PC-9 (cell line): ENCODE measurements around the gene LPAR1. TPM values are rescaled to one million over a fixed set of nuclear protein-coding genes. Genes with fewer than 3 reads are reported as not detected.

Experiments used
- BruUV-seq: library from RNA; stranded (reverse); fragments of 400-500 nt; replicated peaks from 2 replicates; lab custom pipeline; 2021; lab: Mats Ljungman, UMichigan
- CTCF ChIA-PET: fragments of 300-600 bp; sonication (Branson Sonifier 250); formaldehyde crosslinking; loops from one replicate; lab custom pipeline; 2022; ENCODE audit warnings: antibody characterized with exemption; lab: Charles Lee
- POLR2A ChIA-PET: fragments of 300-600 bp; sonication (Branson Sonifier 250); formaldehyde crosslinking; loops from one replicate; lab custom pipeline; 2022; ENCODE audit warnings: antibody characterized with exemption; ENCODE audit not compliant: unreplicated experiment; lab: Charles Lee
- DNase-seq, 2 experiments: peaks; one replicate each; pipeline versions ENCODE4 v3.0.0 to v3.0.0-alpha.2; 2015 to 2022; ENCODE audit warnings: mixed read lengths in 1 of 2
- H2AFZ ChIP-seq: fragments of 200-600 bp; sonication (generic); 2 replicates; pipeline ENCODE4 v1.8.1; 2017; ENCODE audit warnings: antibody characterized with exemption
- H3F3A ChIP-seq: fragments of 200-600 bp; sonication (generic); 2 replicates; pipeline ENCODE4 v1.8.1; 2017; ENCODE audit warnings: antibody characterized with exemption, mild to moderate bottlenecking, low read depth; ENCODE audit not compliant: insufficient read depth
- H3K27ac ChIP-seq: fragments of 200-600 bp; sonication (generic); 2 replicates; pipeline ENCODE4 v1.6.1; 2016; ENCODE audit warnings: mixed run types
- H3K27me3 ChIP-seq: fragments of 200-600 bp; sonication (generic); 2 replicates; pipeline ENCODE4 v1.6.1; 2016; ENCODE audit warnings: low read depth, mixed run types; ENCODE audit not compliant: insufficient read depth
- H3K36me3 ChIP-seq: fragments of 200-600 bp; sonication (generic); 2 replicates; pipeline ENCODE4 v1.6.1; 2016; ENCODE audit warnings: low read depth, mixed run types
- H3K4me1 ChIP-seq: fragments of 200-600 bp; sonication (generic); replicated peaks from 2 replicates; pipeline ENCODE4 v1.6.1; 2016; ENCODE audit warnings: mixed run types; ENCODE audit not compliant: insufficient read depth
- H3K4me2 ChIP-seq: fragments of 200-600 bp; sonication (generic); 2 replicates; pipeline ENCODE4 v1.6.1; 2017; ENCODE audit warnings: mixed run types
- H3K4me3 ChIP-seq: fragments of 200-600 bp; sonication (generic); 2 replicates; pipeline ENCODE4 v1.6.1; 2016; ENCODE audit warnings: mixed run types
- H3K79me2 ChIP-seq: fragments of 200-600 bp; sonication (generic); 2 replicates; pipeline ENCODE4 v1.6.1; 2017; ENCODE audit warnings: low read depth, mixed run types
- H3K9me2 ChIP-seq: fragments of 200-600 bp; sonication (generic); 2 replicates; pipeline ENCODE4 v1.8.1; 2017; ENCODE audit warnings: mild to moderate bottlenecking; ENCODE audit not compliant: insufficient read depth
- H3K9me3 ChIP-seq: fragments of 200-600 bp; sonication (generic); 2 replicates; pipeline ENCODE4 v1.8.1; 2016; ENCODE audit warnings: low read depth; ENCODE audit not compliant: insufficient read depth
- H4K20me1 ChIP-seq: fragments of 200-600 bp; sonication (generic); 2 replicates; pipeline ENCODE4 v1.8.1; 2017; ENCODE audit not compliant: insufficient read depth
- CTCF ChIP-seq: fragments of 200-600 bp; sonication (generic); conservative IDR thresholded peaks from 2 replicates; pipeline ENCODE4 v1.6.1; 2017; ENCODE audit warnings: mixed run types, antibody characterized with exemption, mild to moderate bottlenecking, moderate library complexity
- EZH2 ChIP-seq: fragments of 200-600 bp; sonication (generic); IDR thresholded peaks from 2 replicates; pipeline ENCODE4 v1.8.0; 2017; ENCODE audit warnings: antibody characterized with exemption, low read depth
- intact Hi-C: fragments of 100-400 bp; cut with micrococcal nuclease; formaldehyde crosslinking; loops from one replicate; pipeline ENCODE4 v1.10.0; 2022; ENCODE audit not compliant: unreplicated experiment
- total RNA-seq: library from RNA; stranded (reverse); gene quantifications from 2 replicates; pipeline ENCODE4 v1.2.3, GENCODE V29; 2021

Gene LPAR1
- total RNA-seq, 1 experiment from 2014 or later, result 11.8 TPM

DNA sequence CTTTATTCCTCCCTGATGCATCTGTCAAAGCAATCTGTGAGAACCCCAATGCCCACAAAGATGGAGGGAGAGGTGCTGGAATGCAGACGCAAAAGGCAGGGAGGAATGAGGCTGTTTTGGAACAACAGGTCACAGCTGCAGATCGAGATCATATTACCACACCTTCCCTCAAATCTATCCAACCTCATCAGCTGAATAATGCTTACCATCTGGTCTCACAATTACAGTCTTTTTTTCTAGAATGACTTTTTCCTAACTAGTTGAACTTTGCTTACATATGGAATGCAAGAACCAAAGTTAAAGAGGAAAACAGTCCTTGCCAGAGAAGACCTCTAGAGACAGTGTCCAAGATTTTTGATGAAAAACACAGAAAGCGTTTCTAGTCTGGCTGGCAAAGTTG, 158.1 kb downstream of the LPAR1 start:
- POLR2A ChIA-PET, result no interaction called here
- Histone ChIP-seq H3K9me2 (0 out of 2 replicates have a peak, but pooled peaks cover 5% of the 10 kb centered on the region), H3F3A (no peaks in the 10 kb centered on the region), H2AFZ (no peak overlapping the region), H3K27me3 (no peaks in the 10 kb centered on the region), H4K20me1 (no peaks in the 10 kb centered on the region), H3K4me2 (no peak overlapping the region), H3K9me3 (no peaks in the 10 kb centered on the region), H3K4me3 (no peak overlapping the region), H3K4me1 (no peaks in the 10 kb centered on the region), H3K79me2 (no peaks in the 10 kb centered on the region), H3K36me3 (no peaks in the 10 kb centered on the region; the same call in 1 of the 2 replicates), H3K27ac (no peak overlapping the region)
- no peak for TF ChIP-seq EZH2
- BruUV-seq, result no TSS peak
- CTCF ChIA-PET, result no interaction called here
- intact Hi-C loops, result no loop called here
- no peak for DNase-seq

DNA sequence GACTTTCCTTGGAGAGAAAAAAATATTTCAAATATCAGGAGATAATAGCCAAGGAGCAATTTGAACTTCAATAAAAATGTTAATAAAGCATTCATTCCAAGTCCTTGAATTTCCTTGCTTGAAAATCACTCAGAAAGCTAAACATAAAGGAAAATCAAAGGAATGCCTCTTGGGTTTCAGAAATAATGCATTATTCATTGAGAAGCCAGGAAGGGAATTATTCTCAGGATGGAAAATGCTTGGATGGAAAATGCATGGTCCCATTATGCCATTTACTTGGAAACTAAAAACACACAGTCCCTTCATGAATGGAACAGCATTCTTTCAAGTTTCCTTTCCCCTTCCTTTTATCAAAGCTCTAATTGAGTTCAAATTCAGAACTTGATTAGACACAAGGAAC, 160.9 kb downstream of the LPAR1 start:
- H3K4me2 ChIP-seq, result no peak overlapping the region
- POLR2A ChIA-PET, result no interaction called here

GRCh38 chr9:110876929-110877328, 161.3 kb downstream of the LPAR1 start:
- intact Hi-C loops, result no loop called here
- Histone ChIP-seq H3K4me1 (no peaks in the 10 kb centered on the region), H2AFZ (no peak overlapping the region), H3K9me3 (peaks cover 6% of the 10 kb centered on the region; the same call in 1 of the 2 replicates), H3K27ac (no peak overlapping the region), H3K4me2 (no peak overlapping the region), H3K79me2 (no peaks in the 10 kb centered on the region), H4K20me1 (no peaks in the 10 kb centered on the region), H3K9me2 (no peaks in the 10 kb centered on the region), H3K4me3 (no peak overlapping the region), H3K27me3 (no peaks in the 10 kb centered on the region), H3F3A (no peaks in the 10 kb centered on the region), H3K36me3 (no peaks in the 10 kb centered on the region; the same call in 1 of the 2 replicates)
- ChIA-PET POLR2A (no interaction called here), CTCF (no interaction called here)
- BruUV-seq, result no TSS peak
- no peak for DNase-seq
- TF ChIP-seq EZH2, result no peak

More for the DNA sequence above, 160.9 kb downstream of the LPAR1 start:
- CTCF ChIA-PET, result no interaction called here
- intact Hi-C loops, result no loop called here
- H3K4me1 ChIP-seq, result no peaks in the 10 kb centered on the region
- no peak overlapping the region for H3K4me3 ChIP-seq
- no peaks in the 10 kb centered on the region; the same call in 1 of the 2 replicates for H3K36me3 ChIP-seq
- H3K9me2 ChIP-seq, result no peaks in the 10 kb centered on the region
- no peak overlapping the region for H3K27ac ChIP-seq
- no peaks in the 10 kb centered on the region for H3K79me2 ChIP-seq
- H2AFZ ChIP-seq, result no peak overlapping the region
- H3F3A ChIP-seq, result no peaks in the 10 kb centered on the region
- no peaks in the 10 kb centered on the region for H4K20me1 ChIP-seq
- TF ChIP-seq EZH2, result no peak
- no peak for TF ChIP-seq CTCF
- H3K27me3 ChIP-seq, result no peaks in the 10 kb centered on the region
- no TSS peak for BruUV-seq
- H3K9me3 ChIP-seq, result peaks cover 6% of the 10 kb centered on the region; the same call in 1 of the 2 replicates
- DNase-seq, result no peak

- no TSS peak for BruUV-seq
- no peak for DNase-seq
- no peaks in the 10 kb centered on the region for H3K79me2 ChIP-seq
- H4K20me1 ChIP-seq, result no peaks in the 10 kb centered on the region
- no peaks in the 10 kb centered on the region for H3K4me1 ChIP-seq
- H2AFZ ChIP-seq, result no peak overlapping the region
- H3K27ac ChIP-seq, result no peak overlapping the region
- peaks cover 6% of the 10 kb centered on the region; the same call in 1 of the 2 replicates for H3K9me3 ChIP-seq
- CTCF ChIA-PET, result no interaction called here
- no peaks in the 10 kb centered on the region for H3F3A ChIP-seq
- H3K4me3 ChIP-seq, result no peak overlapping the region
- no peaks in the 10 kb centered on the region for H3K27me3 ChIP-seq
- no peaks in the 10 kb centered on the region for H3K9me2 ChIP-seq
- H3K36me3 ChIP-seq, result no peaks in the 10 kb centered on the region; the same call in 1 of the 2 replicates
- TF ChIP-seq CTCF, result no peak
- TF ChIP-seq EZH2, result no peak
- no peak overlapping the region for H3K4me2 ChIP-seq
- intact Hi-C loops, result no loop called here
- POLR2A ChIA-PET, result no interaction called here
Observed at GRCh38 chr9:110874963-110875674, 163.2 kb downstream of the LPAR1 start.
